Activated CD4-positive, alpha-beta memory T cell treated with anti-CD3 and anti-CD28 coated beads for 36 hours (primary cell): Measurements from ENCODE around the gene ADAM30. TPM values are rescaled to one million over a fixed set of nuclear protein-coding genes. Genes with fewer than 3 reads are reported as not detected.
A peak's percentile ranks its signal among the peaks of the same experiment; 100 is the strongest.

Experiments used
- CTCF ChIA-PET: fragments of 350-600 bp; sonication (Branson Sonifier 250); formaldehyde crosslinking; loops from one replicate; lab custom pipeline; 2021; ENCODE audit warnings: antibody characterized with exemption, inconsistent platforms; lab: Charles Lee
- POLR2A ChIA-PET: fragments of 350-600 bp; sonication (Branson Sonifier 250); formaldehyde crosslinking; loops from one replicate; lab custom pipeline; 2021; ENCODE audit warnings: antibody characterized with exemption; lab: Charles Lee
- DNase-seq: peaks from one replicate; pipeline ENCODE4 v3.0.0-alpha.2; 2020
- H3K27ac Mint-ChIP-seq: one replicate; pipeline ENCODE4 v1.8.0; 2021; ENCODE audit warnings: mixed read lengths
- H3K27me3 Mint-ChIP-seq: one replicate; pipeline ENCODE4 v1.8.0; 2021; ENCODE audit warnings: mixed read lengths
- H3K36me3 Mint-ChIP-seq: one replicate; pipeline ENCODE4 v1.8.0; 2021; ENCODE audit warnings: mixed read lengths
- H3K4me1 Mint-ChIP-seq: one replicate; pipeline ENCODE4 v1.8.0; 2021; ENCODE audit warnings: low read depth, mixed read lengths
- H3K4me3 Mint-ChIP-seq: one replicate; pipeline ENCODE4 v1.8.0; 2021; ENCODE audit warnings: mild to moderate bottlenecking, mixed read lengths
- H3K9me3 Mint-ChIP-seq: one replicate; pipeline ENCODE4 v1.8.0; 2021; ENCODE audit warnings: mixed read lengths
- intact Hi-C: fragments of 100-400 bp; cut with micrococcal nuclease; formaldehyde crosslinking; loops from one replicate; pipeline ENCODE4 v1.15.1; 2023
- total RNA-seq, 2 experiments: library from RNA; stranded (reverse); gene quantifications; one replicate each; pipeline ENCODE4 v1.2.3, GENCODE V29; 2021

The ADAM30 gene
- total RNA-seq, 2 experiments from 2014 or later = not detected

DNA sequence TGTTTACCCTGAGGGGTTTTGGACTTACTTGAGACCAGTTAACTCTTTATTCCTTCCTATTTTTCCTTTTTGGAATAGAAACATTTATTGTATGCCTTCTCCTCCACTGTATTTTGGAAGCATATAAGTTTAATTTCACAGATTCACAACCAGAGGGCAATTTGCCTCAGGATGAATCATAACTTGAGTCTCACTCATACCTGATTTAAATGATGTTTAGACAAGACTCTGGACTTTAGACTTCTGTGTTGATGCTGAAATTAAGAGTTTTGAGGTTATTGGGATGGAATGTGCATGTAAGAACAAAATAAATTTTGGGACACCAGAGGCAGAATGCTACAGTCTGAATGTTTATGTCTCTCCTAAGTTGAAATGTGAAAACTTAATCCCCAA, 7.1 kb upstream of the ADAM30 start:
- H3K36me3 Mint-ChIP-seq = no peaks in the 10 kb centered on the region
- no peak overlapping the region for H3K4me3 Mint-ChIP-seq
- H3K27ac Mint-ChIP-seq = no peak overlapping the region
- no peaks in the 10 kb centered on the region for H3K4me1 Mint-ChIP-seq
- DNase-seq = no peak
- peaks cover 18% of the 10 kb centered on the region for H3K9me3 Mint-ChIP-seq
- POLR2A ChIA-PET = no interaction called here
- H3K27me3 Mint-ChIP-seq = peaks cover 6% of the 10 kb centered on the region
- intact Hi-C loops = no loop called here
- CTCF ChIA-PET = interaction anchor here (1.0 kb wide), 1 partner anchor 18 kb away, joined by 3 read pairs; no protein-coding TSS in a partner anchor

- H3K36me3 Mint-ChIP-seq = no peaks in the 10 kb centered on the region
- ChIA-PET POLR2A (no interaction called here), CTCF (no interaction called here)
- no peaks in the 10 kb centered on the region for H3K4me1 Mint-ChIP-seq
- no peak overlapping the region for H3K27ac Mint-ChIP-seq
- intact Hi-C loops = no loop called here
- H3K4me3 Mint-ChIP-seq = no peak overlapping the region
- no peak for DNase-seq
- H3K27me3 Mint-ChIP-seq = peaks cover 6% of the 10 kb centered on the region
- peaks cover 18% of the 10 kb centered on the region for H3K9me3 Mint-ChIP-seq
Measured at GRCh38 chr1:119902775-119903442, 6.6 kb upstream of the ADAM30 start.

GRCh38 chr1:119898981-119899720, 2.8 kb upstream of the ADAM30 start:
- Mint-ChIP-seq H3K27me3 (peaks cover 10% of the 10 kb centered on the region), H3K27ac (no peak overlapping the region), H3K9me3 (no peaks in the 10 kb centered on the region), H3K4me1 (no peaks in the 10 kb centered on the region), H3K4me3 (no peak overlapping the region), H3K36me3 (no peaks in the 10 kb centered on the region)
- no peak for DNase-seq
- ChIA-PET POLR2A (no interaction called here), CTCF (no interaction called here)
- intact Hi-C loops = no loop called here

DNA sequence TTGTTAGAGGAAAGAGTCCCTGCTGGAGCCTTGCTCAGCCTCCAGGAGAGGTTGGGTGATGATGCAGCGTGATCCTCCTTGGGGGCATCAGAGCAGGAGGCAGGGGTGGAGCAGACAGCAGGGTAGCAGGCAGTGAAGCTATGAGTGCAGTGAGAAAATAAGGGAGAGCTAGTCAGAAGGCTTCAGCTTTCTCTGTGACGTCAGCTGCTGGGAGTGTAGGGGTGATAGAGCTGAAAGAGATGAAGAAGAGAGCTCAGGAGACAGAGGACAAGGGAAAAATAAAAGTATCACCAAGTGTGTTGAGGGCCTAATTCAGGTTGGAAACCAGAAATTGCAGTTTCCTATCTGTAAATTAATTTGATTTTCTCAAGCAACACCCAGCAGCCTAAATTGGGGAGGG, 2.2 kb upstream of the ADAM30 start:
- Mint-ChIP-seq H3K4me3 (no peak overlapping the region), H3K27ac (no peak overlapping the region), H3K27me3 (peaks cover 10% of the 10 kb centered on the region), H3K4me1 (peaks cover 5% of the 10 kb centered on the region), H3K36me3 (no peaks in the 10 kb centered on the region), H3K9me3 (no peaks in the 10 kb centered on the region)
- intact Hi-C loops = no loop called here
- POLR2A ChIA-PET = no interaction called here
- CTCF ChIA-PET = no interaction called here
- DNase-seq = no peak

- CTCF ChIA-PET = no interaction called here
- Mint-ChIP-seq H3K4me3 (no peak overlapping the region), H3K27me3 (peaks cover 10% of the 10 kb centered on the region), H3K27ac (no peak overlapping the region), H3K36me3 (no peaks in the 10 kb centered on the region), H3K9me3 (no peaks in the 10 kb centered on the region), H3K4me1 (peaks cover 13% of the 10 kb centered on the region)
- POLR2A ChIA-PET = no interaction called here
- DNase-seq = no peak
- intact Hi-C loops = no loop called here
Measured at GRCh38 chr1:119895102-119895501, 1.2 kb downstream of the ADAM30 start.

- Mint-ChIP-seq H3K9me3 (peaks cover under 1% of the 10 kb centered on the region), H3K27me3 (peaks cover 11% of the 10 kb centered on the region), H3K36me3 (no peaks in the 10 kb centered on the region), H3K4me1 (peaks cover 13% of the 10 kb centered on the region), H3K27ac (no peak overlapping the region), H3K4me3 (no peak overlapping the region)
- ChIA-PET POLR2A (interaction anchor here (1.2 kb wide), 1 partner anchor 282 kb away, joined by 3 read pairs; the partner anchor contains the start of gene SEC22B), CTCF (no interaction called here)
- no peak for DNase-seq
- intact Hi-C loops = no loop called here
Measured at GRCh38 chr1:119893827-119894700, 2.3 kb downstream of the ADAM30 start.

DNA sequence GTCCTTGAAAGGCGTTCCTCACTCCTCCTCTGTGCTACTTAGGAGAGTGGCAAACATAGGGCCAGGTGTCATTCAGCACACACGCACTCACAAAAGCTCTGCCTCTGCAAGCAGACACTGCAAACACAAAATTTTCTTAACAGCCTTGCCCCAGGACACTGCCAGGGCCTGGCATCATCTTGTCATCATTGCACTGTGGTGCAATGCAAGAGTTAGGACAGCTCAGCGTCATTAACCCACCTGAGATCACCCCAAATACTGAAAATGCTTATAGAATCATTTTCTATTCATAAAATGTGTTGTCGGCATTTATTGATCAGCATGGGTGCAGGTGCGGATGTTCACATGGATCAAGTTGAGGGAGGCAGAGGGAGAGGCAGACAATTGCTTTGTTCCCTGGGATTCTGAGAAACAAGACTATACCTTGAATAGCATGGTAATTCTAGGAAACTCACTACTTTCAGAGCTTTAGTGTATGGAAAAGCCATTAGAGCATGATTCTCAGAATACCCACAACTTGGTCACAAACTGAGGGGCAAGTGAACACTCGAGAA, 3.0 kb downstream of the ADAM30 start:
- Mint-ChIP-seq H3K27ac (no peak overlapping the region), H3K27me3 (peaks cover 18% of the 10 kb centered on the region), H3K9me3 (peaks cover 8% of the 10 kb centered on the region), H3K4me1 (peaks cover 13% of the 10 kb centered on the region), H3K4me3 (no peak overlapping the region), H3K36me3 (peaks cover 5% of the 10 kb centered on the region)
- POLR2A ChIA-PET = interaction anchor here (1.2 kb wide), 1 partner anchor 283 kb away, joined by 3 read pairs; the partner anchor contains the start of gene SEC22B
- CTCF ChIA-PET = no interaction called here
- no peak for DNase-seq
- intact Hi-C loops = no loop called here

- Mint-ChIP-seq H3K27me3 (peaks cover 22% of the 10 kb centered on the region), H3K4me3 (no peak overlapping the region), H3K4me1 (peaks cover 13% of the 10 kb centered on the region), H3K27ac (no peak overlapping the region), H3K36me3 (peaks cover 7% of the 10 kb centered on the region), H3K9me3 (peaks cover 11% of the 10 kb centered on the region)
- POLR2A ChIA-PET = no interaction called here
- intact Hi-C loops = no loop called here
- CTCF ChIA-PET = no interaction called here
- DNase-seq = no peak
Measured at GRCh38 chr1:119891386-119891785, 4.9 kb downstream of the ADAM30 start.

DNA sequence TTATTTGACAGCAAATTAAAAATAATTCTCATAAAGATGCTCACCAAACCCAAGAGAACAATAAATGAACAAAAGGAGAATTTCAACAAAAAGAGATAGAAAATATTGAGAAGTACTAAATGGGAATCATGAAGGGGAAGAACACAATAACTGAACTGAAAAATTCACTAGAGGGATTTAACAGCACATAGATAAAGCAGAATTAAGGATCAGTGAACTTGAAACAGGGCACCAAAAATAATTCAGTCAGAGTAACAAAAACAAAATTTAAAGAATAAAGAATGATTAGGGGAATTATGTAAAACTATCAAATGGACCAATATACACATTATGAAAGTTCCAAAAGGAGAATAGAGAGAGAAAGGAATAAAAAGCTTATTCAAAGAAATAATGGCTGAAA, 7.8 kb downstream of the ADAM30 start:
- CTCF ChIA-PET = no interaction called here

DNA sequence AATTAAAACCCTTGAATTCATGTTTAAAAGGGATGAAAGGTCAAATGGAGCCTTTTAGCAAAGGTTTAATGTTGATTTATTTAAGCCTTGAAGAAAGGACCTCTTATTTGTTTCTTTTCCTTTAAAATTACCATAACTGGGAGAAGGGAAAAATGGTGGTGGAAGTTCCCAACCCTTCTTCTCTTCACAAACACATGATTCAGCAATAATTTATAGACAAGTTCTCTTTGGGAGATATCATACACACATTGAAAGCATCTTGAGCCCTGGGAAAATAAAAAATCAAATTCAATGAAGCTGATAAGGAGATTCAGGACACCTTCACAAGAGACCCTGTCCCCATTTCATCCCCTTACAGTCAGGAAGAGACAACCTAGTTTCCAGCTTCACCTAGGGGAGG, 8.9 kb downstream of the ADAM30 start:
- Mint-ChIP-seq H3K27me3 (peaks cover 24% of the 10 kb centered on the region), H3K27ac (no peak overlapping the region), H3K36me3 (peaks cover 7% of the 10 kb centered on the region), H3K4me1 (no peaks in the 10 kb centered on the region), H3K9me3 (peaks cover 11% of the 10 kb centered on the region), H3K4me3 (no peak overlapping the region)
- no peak for DNase-seq
- intact Hi-C loops = no loop called here
- CTCF ChIA-PET = interaction anchor here (0.8 to 2.8 kb wide), 5 partner anchors 61 to 91 kb away, joined by 3 to 12 read pairs (median 4); no protein-coding TSS in a partner anchor
- POLR2A ChIA-PET = no interaction called here

More for the DNA sequence above, 7.8 kb downstream of the ADAM30 start:
- no peak for DNase-seq
- Mint-ChIP-seq H3K4me3 (no peak overlapping the region), H3K36me3 (peaks cover 7% of the 10 kb centered on the region), H3K27me3 (peaks cover 24% of the 10 kb centered on the region), H3K27ac (no peak overlapping the region), H3K4me1 (peaks cover 7% of the 10 kb centered on the region), H3K9me3 (peaks cover 11% of the 10 kb centered on the region)
- intact Hi-C loops = no loop called here
- POLR2A ChIA-PET = no interaction called here

DNA sequence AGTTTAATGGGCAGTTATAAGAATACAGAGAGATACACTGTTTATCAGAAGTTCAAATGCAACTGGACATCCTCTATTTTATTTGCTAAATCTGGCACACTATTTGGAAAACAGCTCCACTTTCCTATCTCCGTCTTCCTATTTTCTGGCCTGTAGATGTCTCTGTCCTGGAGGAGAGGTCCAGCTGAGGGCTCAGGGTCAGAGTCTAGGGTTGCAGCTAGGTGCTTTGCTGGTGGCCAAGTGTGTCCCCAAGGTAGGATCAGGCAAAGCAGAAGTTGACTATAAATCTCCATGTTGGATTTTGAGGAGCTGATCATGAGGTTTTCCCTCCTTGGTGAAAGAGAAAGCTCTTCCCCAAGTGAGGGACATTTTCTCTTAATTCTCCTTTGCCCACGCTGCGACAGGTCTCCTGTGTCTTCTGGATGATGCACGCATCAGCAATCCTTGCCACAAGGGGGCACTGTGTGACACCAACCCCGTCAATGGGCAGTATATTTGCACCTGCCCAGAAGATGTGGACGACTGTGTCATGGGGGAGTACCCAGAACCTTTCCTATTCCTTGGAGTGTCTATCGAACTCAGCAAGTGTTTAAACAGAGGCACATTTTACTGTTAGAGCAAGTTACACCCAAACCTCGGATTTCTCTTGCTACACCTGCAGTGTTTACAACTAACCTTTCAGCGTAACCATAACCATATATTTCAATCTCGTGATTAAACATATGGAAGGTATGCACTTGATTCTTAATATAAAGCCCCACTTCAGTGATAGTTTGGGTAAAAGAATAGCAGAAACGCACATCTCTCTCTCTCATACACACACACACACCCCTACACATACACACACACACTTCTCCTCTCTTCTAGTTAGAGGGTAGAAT, 10.2 kb downstream of the ADAM30 start:
- ChIA-PET CTCF (interaction anchor here (0.7 to 2.8 kb wide), 12 partner anchors 10 to 79 kb away, joined by 3 to 12 read pairs (median 3); partner anchors contain the start of gene ADAM30), POLR2A (no interaction called here)
- Mint-ChIP-seq H3K4me3 (no peak overlapping the region), H3K27ac (no peak overlapping the region), H3K4me1 (no peaks in the 10 kb centered on the region), H3K36me3 (peaks cover 7% of the 10 kb centered on the region), H3K9me3 (peaks cover 11% of the 10 kb centered on the region), H3K27me3 (peaks cover 22% of the 10 kb centered on the region)
- peak; percentile 75 for DNase-seq
- intact Hi-C loops = no loop called here
